ENCODE measurements around the gene MTUS2.

MTUS2 gene

GRCh38 chr13:29418026-29418425, 597.9 kb downstream of the MTUS2 start:
- H3K27ac Mint-ChIP-seq, result no peak overlapping the region
- peaks cover 9% of the 10 kb centered on the region for H3K9me3 Mint-ChIP-seq
- H3K4me3 Mint-ChIP-seq, result no peak overlapping the region
- H3K36me3 Mint-ChIP-seq (ENCODE audit: low read depth), result no peaks in the 10 kb centered on the region
- H3K4me1 Mint-ChIP-seq (ENCODE audit: low read depth), result no peaks in the 10 kb centered on the region
- peaks cover 37% of the 10 kb centered on the region for H3K27me3 Mint-ChIP-seq

DNA sequence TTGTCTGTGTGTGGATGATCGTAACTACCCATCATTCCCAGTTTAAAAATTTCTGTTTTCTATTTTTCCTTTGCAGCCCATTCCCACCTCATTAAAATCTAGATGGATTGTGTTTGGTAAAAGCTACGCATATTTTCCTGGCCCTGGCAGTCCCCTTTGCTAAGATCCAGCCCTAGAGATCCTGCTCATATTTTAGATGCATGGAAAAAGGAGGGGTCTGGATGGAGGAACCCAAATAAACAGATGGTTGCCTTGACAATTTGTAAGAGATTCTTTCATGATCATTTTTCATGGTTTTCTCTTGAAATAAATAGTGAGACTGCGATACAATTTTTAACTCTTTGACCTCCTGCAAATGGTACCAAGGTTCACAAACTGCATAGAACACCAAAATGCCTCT, 601.0 kb downstream of the MTUS2 start:
- no peak overlapping the region for H3K27ac Mint-ChIP-seq
- no peak overlapping the region for H3K4me3 Mint-ChIP-seq
- no peaks in the 10 kb centered on the region for H3K4me1 Mint-ChIP-seq (ENCODE audit: low read depth)
- H3K36me3 Mint-ChIP-seq (ENCODE audit: low read depth), result no peaks in the 10 kb centered on the region
- peaks cover 41% of the 10 kb centered on the region for H3K27me3 Mint-ChIP-seq
- H3K9me3 Mint-ChIP-seq, result peaks cover 7% of the 10 kb centered on the region

GRCh38 chr13:29422015-29422414, 601.9 kb downstream of the MTUS2 start:
- H3K27me3 Mint-ChIP-seq, result peaks cover 47% of the 10 kb centered on the region
- no peaks in the 10 kb centered on the region for H3K36me3 Mint-ChIP-seq (ENCODE audit: low read depth)
- no peaks in the 10 kb centered on the region for H3K4me1 Mint-ChIP-seq (ENCODE audit: low read depth)
- no peak overlapping the region for H3K27ac Mint-ChIP-seq
- H3K9me3 Mint-ChIP-seq, result peaks cover under 1% of the 10 kb centered on the region
- H3K4me3 Mint-ChIP-seq, result no peak overlapping the region

DNA sequence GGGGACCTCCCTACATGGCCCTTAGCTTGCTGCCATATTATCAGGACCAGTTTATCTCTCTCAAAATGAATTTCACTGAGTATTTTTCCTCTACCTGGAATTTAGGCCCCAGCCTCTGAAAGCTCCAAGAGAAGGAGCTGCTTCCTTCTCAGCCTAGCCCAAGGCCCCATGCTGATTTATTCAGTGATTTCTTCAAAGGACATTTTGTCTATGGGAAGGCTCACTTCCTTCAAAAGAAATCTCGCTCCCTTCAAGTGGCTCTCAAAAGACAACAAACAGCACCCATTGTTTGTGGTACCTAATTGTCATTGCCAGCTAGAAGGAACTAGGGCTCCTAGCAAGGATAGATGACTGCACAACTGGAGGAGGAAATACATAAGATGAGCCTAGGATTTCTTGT, 602.9 kb downstream of the MTUS2 start:
- H3K4me1 Mint-ChIP-seq (ENCODE audit: low read depth), result no peaks in the 10 kb centered on the region
- no peak overlapping the region for H3K27ac Mint-ChIP-seq
- no peaks in the 10 kb centered on the region for H3K9me3 Mint-ChIP-seq
- H3K27me3 Mint-ChIP-seq, result peaks cover 57% of the 10 kb centered on the region
- H3K4me3 Mint-ChIP-seq, result no peak overlapping the region
- no peaks in the 10 kb centered on the region for H3K36me3 Mint-ChIP-seq (ENCODE audit: low read depth)

- H3K4me1 Mint-ChIP-seq (ENCODE audit: low read depth), result no peaks in the 10 kb centered on the region
Measured at GRCh38 chr13:29427937-29428309, 607.8 kb downstream of the MTUS2 start.

DNA sequence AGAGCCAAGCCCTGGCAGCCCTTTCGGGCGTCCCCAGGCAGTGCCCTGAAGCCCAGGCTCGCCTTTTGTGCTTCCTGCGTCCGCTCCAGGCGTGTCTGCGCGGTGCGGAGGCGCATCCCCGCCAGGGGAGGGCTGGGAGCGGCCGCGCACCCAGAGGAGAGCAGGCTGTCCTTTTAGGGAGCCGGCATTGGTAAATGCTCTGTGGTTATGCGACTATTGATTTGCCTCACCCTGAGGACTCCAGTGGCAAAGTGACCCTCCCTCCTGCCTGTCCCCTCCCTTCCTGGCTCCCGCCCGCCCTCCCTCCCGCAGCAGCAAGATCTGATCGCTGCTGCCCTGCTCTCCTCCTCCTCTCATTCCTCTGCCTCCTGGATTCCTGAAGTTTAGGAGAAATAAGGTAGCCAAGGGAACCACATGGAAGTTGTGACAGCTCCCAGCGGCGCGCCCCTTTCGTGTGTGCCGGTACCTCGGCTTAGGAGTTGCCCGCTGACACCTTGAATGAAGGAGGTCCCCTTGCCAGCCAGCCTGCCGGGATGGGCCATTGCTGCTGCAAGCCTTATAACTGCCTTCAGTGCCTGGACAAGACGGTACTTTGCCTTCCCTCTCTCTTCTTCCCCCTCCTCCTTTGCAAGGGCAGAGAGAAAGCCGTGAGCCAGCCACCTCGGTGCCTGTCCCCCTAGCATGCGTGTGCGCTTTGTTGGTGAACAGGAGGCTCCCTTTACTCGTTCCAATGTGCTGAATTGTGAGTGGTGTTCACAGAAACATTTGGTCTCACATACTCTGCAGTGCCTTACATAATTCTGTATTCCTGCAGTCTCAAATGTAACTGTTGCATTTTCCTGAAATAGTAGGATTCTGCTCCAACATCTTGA, 608.4 kb downstream of the MTUS2 start:
- no peaks in the 10 kb centered on the region for H3K9me3 Mint-ChIP-seq

More at GRCh38 chr13:29427937-29428309, 607.8 kb downstream of the MTUS2 start:
- H3K27me3 Mint-ChIP-seq, result peaks cover 59% of the 10 kb centered on the region
- H3K27ac Mint-ChIP-seq, result no peak overlapping the region
- no peak overlapping the region for H3K4me3 Mint-ChIP-seq
- no peaks in the 10 kb centered on the region for H3K36me3 Mint-ChIP-seq (ENCODE audit: low read depth)
- no peaks in the 10 kb centered on the region for H3K9me3 Mint-ChIP-seq

GRCh38 chr13:29429286-29429900, 609.3 kb downstream of the MTUS2 start:
- Mint-ChIP-seq H3K27me3 (peaks cover 54% of the 10 kb centered on the region), H3K9me3 (no peaks in the 10 kb centered on the region), H3K36me3 (ENCODE audit: low read depth) (no peaks in the 10 kb centered on the region), H3K27ac (no peak overlapping the region), H3K4me3 (no peak overlapping the region), H3K4me1 (ENCODE audit: low read depth) (no peaks in the 10 kb centered on the region)

More for the DNA sequence above, 608.4 kb downstream of the MTUS2 start:
- no peaks in the 10 kb centered on the region for H3K4me1 Mint-ChIP-seq (ENCODE audit: low read depth)
- peaks cover 54% of the 10 kb centered on the region for H3K27me3 Mint-ChIP-seq
- H3K36me3 Mint-ChIP-seq (ENCODE audit: low read depth), result no peaks in the 10 kb centered on the region
- H3K27ac Mint-ChIP-seq, result no peak overlapping the region
- no peak overlapping the region for H3K4me3 Mint-ChIP-seq

- H3K4me3 Mint-ChIP-seq, result no peak overlapping the region
- no peak overlapping the region for H3K27ac Mint-ChIP-seq
- H3K9me3 Mint-ChIP-seq, result no peaks in the 10 kb centered on the region
- H3K4me1 Mint-ChIP-seq (ENCODE audit: low read depth), result no peaks in the 10 kb centered on the region
- H3K36me3 Mint-ChIP-seq (ENCODE audit: low read depth), result no peaks in the 10 kb centered on the region
- peaks cover 24% of the 10 kb centered on the region for H3K27me3 Mint-ChIP-seq
Measured at GRCh38 chr13:29434217-29434945, 614.2 kb downstream of the MTUS2 start.

DNA sequence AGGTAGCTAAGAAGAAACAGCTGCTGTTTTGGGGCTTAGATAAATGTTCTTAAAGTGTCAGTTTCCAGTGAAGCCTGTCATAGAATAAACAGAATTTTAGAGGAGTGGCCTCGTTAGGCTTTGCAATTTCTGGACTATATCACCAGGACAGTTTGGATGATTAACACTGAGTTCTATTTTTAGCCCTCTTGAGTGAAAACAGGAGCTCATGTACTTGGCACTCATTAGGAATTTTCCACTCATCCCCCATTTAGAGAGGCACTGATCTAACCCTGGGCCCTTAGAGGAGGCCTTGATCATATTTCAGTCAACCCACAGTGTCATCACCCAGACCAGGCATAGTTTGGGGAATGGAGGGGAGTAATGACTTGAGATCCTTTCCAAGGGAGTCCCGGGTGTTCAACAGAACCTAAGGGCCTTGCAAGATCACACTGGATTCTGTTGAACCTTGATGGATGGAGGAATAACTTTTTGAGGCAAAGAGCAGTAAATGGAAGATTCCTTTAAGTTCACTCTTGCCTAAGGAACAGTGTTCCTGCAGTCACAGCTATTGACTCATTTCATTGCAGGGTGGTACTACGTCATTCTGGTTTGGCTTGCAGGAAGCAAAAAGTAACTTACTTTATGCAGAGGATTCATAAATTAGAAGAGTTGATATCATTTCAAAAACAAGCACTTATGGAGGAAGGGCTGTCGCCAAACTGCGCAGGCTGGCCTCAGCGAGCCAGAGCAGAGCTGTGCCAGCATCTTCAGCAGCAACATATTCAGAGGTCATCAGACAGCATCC, 615.2 kb downstream of the MTUS2 start:
- Mint-ChIP-seq H3K27me3 (peaks cover 20% of the 10 kb centered on the region), H3K4me3 (no peak overlapping the region), H3K9me3 (no peaks in the 10 kb centered on the region), H3K36me3 (ENCODE audit: low read depth) (no peaks in the 10 kb centered on the region), H3K4me1 (ENCODE audit: low read depth) (no peaks in the 10 kb centered on the region), H3K27ac (no peak overlapping the region)

GRCh38 chr13:29436291-29436690, 616.2 kb downstream of the MTUS2 start:
- Mint-ChIP-seq H3K9me3 (no peaks in the 10 kb centered on the region), H3K27me3 (peaks cover 17% of the 10 kb centered on the region), H3K4me3 (no peak overlapping the region), H3K36me3 (ENCODE audit: low read depth) (no peaks in the 10 kb centered on the region), H3K27ac (no peak overlapping the region), H3K4me1 (ENCODE audit: low read depth) (no peaks in the 10 kb centered on the region)

GRCh38 chr13:29436721-29437280, 616.7 kb downstream of the MTUS2 start:
- Mint-ChIP-seq H3K36me3 (ENCODE audit: low read depth) (no peaks in the 10 kb centered on the region), H3K27ac (no peak overlapping the region), H3K27me3 (peaks cover 14% of the 10 kb centered on the region), H3K4me3 (no peak overlapping the region), H3K4me1 (ENCODE audit: low read depth) (no peaks in the 10 kb centered on the region), H3K9me3 (no peaks in the 10 kb centered on the region)

DNA sequence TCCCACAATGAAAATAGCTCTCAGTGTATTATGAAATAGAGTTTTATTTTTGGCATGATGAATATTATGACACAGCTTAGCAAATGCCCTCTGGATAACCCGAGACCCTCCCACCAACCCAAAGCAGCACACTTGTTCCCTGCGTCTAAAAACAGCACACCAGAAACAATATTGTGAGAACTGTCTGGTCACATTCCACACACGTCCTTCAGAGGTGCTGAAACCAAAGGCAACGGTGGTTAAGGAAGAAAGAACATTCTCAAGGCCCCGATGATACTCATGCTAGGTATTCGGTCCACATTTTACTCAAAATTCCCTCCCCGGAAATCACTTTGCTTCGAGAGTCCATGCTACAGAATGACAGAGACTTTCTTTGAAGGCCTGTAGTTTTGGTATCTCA, 618.6 kb downstream of the MTUS2 start:
- Mint-ChIP-seq H3K36me3 (ENCODE audit: low read depth) (no peaks in the 10 kb centered on the region), H3K4me3 (no peak overlapping the region), H3K4me1 (ENCODE audit: low read depth) (no peaks in the 10 kb centered on the region), H3K9me3 (no peaks in the 10 kb centered on the region), H3K27me3 (peaks cover 10% of the 10 kb centered on the region), H3K27ac (no peak overlapping the region)

DNA sequence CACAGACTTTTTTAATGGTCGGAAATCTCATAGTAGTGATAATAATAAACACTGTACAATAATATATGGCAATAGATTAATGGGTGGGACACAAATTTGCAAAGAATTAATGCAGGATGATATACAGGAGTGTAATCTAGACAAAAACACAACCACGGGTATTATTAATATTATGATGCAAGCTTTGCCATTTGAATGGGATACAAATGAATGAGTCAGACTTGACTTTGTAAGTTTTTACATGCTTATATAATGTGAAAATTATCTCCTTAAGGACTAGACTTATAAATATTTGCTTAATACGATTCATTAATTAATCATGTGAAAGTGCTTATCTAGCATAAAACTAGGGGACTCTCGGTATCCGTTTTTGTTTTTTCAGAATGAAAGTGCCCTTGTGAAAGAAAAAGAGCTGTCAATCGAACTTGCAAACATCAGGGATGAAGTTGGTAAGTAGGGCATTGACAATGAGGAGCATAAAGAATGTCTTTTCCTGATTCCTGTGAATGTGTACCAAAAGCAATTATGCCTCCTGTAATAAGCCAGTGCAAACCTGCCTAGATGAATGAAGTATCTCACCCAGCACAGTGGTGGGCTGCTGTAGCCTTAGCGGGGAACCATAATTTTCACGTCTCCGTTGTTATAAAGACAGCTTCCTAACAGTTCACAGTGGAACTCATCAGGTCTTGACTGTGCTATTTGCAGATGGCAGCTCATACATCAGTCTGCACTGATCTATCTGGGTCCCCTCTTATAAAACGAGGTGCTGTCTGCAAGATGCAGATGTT, 619.7 kb downstream of the MTUS2 start:
- H3K4me1 Mint-ChIP-seq (ENCODE audit: low read depth), result no peaks in the 10 kb centered on the region

DNA sequence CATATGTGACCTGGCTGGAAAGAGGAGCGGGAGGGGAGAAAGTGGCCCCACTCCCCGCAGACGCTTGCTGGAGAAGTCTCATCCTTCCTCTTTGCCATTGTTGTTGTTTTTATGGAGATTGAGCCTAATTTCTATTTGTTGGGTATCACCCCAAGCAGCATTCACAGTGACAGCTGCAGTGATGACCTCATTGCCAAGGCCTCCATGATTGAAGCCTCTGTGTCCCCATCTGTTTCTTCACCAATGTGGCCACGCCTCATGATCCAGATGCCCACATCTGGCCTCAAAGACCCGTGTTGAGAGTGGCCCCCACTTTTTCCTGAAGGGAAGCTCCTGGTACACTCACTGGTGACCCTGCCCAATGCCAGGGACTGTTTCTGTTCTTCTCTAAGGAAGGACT, 621.2 kb downstream of the MTUS2 start:
- Mint-ChIP-seq H3K4me3 (no peak overlapping the region), H3K27me3 (peaks cover 10% of the 10 kb centered on the region), H3K27ac (no peak overlapping the region), H3K36me3 (ENCODE audit: low read depth) (no peaks in the 10 kb centered on the region), H3K4me1 (ENCODE audit: low read depth) (no peaks in the 10 kb centered on the region), H3K9me3 (no peaks in the 10 kb centered on the region)

More for the DNA sequence above, 619.7 kb downstream of the MTUS2 start:
- H3K27me3 Mint-ChIP-seq, result peaks cover 10% of the 10 kb centered on the region
- H3K9me3 Mint-ChIP-seq, result no peaks in the 10 kb centered on the region
- H3K36me3 Mint-ChIP-seq (ENCODE audit: low read depth), result no peaks in the 10 kb centered on the region
- no peak overlapping the region for H3K27ac Mint-ChIP-seq
- no peak overlapping the region for H3K4me3 Mint-ChIP-seq

Measured in stimulated activated naive CD8-positive, alpha-beta T cell treated with anti-CD3 and anti-CD28 coated beads, Interleukin-15, Interleukin-2, amounts not matched to agents 100 ng/mL and 50 ng/mL, for 24 hours (primary cell).